C4-2B (cell line): ENCODE data around the gene LRRC4.

Experiments
- ZFX ChIP-seq: fragments of 450-650 bp; IDR thresholded peaks from 2 replicates; pipeline ENCODE4 v1.6.1; 2017
- TF ChIP-seq, protein P1 (sequence below): fragments of 450-650 bp; conservative IDR thresholded peaks from 2 replicates; pipeline ENCODE4 v1.5.1; 2017; ENCODE audit warnings: mild to moderate bottlenecking

DNA sequence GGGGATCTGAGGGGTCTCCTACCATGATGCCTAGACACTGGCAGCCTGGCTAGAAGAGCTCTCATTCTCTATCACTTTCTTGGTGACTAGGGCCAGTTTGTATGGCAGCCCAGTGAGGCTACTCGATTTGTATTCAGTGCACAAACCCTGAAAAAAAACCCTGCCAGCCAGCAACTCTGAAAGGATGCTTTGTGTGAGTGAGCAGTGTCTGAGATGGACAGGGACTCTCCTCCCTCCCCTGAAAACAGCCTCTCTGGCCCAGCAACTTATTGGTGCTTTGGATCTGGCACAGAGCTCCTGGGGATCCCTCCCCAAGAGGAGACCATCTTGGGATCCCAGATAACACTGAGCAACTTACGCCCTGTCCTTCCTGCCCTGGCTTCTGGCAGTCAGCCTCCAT lies 10.8 kb upstream of the LRRC4 start:
- TF ChIP-seq, protein P1, sequence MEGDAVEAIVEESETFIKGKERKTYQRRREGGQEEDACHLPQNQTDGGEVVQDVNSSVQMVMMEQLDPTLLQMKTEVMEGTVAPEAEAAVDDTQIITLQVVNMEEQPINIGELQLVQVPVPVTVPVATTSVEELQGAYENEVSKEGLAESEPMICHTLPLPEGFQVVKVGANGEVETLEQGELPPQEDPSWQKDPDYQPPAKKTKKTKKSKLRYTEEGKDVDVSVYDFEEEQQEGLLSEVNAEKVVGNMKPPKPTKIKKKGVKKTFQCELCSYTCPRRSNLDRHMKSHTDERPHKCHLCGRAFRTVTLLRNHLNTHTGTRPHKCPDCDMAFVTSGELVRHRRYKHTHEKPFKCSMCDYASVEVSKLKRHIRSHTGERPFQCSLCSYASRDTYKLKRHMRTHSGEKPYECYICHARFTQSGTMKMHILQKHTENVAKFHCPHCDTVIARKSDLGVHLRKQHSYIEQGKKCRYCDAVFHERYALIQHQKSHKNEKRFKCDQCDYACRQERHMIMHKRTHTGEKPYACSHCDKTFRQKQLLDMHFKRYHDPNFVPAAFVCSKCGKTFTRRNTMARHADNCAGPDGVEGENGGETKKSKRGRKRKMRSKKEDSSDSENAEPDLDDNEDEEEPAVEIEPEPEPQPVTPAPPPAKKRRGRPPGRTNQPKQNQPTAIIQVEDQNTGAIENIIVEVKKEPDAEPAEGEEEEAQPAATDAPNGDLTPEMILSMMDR, result no peak
- TF ChIP-seq ZFX, result no peak
